ENCODE data around the gene P2RX3.
"Not testable (repeated sequence)": the region's sequence is repeated elsewhere in the genome, so short reads cannot be mapped to it uniquely, and the experiment has no call there.

P2RX3 gene

GRCh38 chr11:57399972-57400578 lies 61.9 kb downstream of the P2RX3 start:
- no peak for DNase-seq (ENCODE audit: low read depth in 2 of 2)

- DNase-seq (ENCODE audit: low read depth in 2 of 2) = no peak
Observed at GRCh38 chr11:57402188-57403002, 64.2 kb downstream of the P2RX3 start.

GRCh38 chr11:57403003-57403801 lies 65.0 kb downstream of the P2RX3 start:
- DNase-seq (ENCODE audit: low read depth in 2 of 2) = not testable (repeated sequence)

GRCh38 chr11:57403802-57404147 lies 65.6 kb downstream of the P2RX3 start:
- DNase-seq (ENCODE audit: low read depth in 2 of 2) = no peak

GRCh38 chr11:57405271-57405860 lies 67.2 kb downstream of the P2RX3 start:
- no peak for DNase-seq (ENCODE audit: low read depth in 2 of 2)

GRCh38 chr11:57406337-57406904 lies 68.3 kb downstream of the P2RX3 start:
- DNase-seq (ENCODE audit: low read depth in 2 of 2) = peak; percentile 27 to 30

- no peak for DNase-seq (ENCODE audit: low read depth in 2 of 2)
Observed at GRCh38 chr11:57407010-57407920, 69.1 kb downstream of the P2RX3 start.

GRCh38 chr11:57407941-57408475 lies 69.9 kb downstream of the P2RX3 start:
- DNase-seq (ENCODE audit: low read depth in 2 of 2) = no peak

GRCh38 chr11:57408771-57409170 lies 70.6 kb downstream of the P2RX3 start:
- DNase-seq (ENCODE audit: low read depth in 2 of 2) = no peak

GRCh38 chr11:57409321-57410100 lies 71.4 kb downstream of the P2RX3 start:
- no peak for DNase-seq (ENCODE audit: low read depth in 2 of 2)

GRCh38 chr11:57410287-57410686 lies 72.1 kb downstream of the P2RX3 start:
- DNase-seq (ENCODE audit: low read depth in 2 of 2) = no peak

GRCh38 chr11:57413681-57414080 lies 75.5 kb downstream of the P2RX3 start:
- DNase-seq (ENCODE audit: low read depth in 2 of 2) = no peak

GRCh38 chr11:57414612-57415212 lies 76.6 kb downstream of the P2RX3 start:
- no peak for DNase-seq (ENCODE audit: low read depth in 2 of 2)

GRCh38 chr11:57416436-57416835 lies 78.3 kb downstream of the P2RX3 start:
- no peak for DNase-seq (ENCODE audit: low read depth in 2 of 2)

- DNase-seq (ENCODE audit: low read depth in 2 of 2) = no peak
Observed at GRCh38 chr11:57417056-57417455, 78.9 kb downstream of the P2RX3 start.

GRCh38 chr11:57418131-57418530 lies 80.0 kb downstream of the P2RX3 start:
- no peak for DNase-seq (ENCODE audit: low read depth in 2 of 2)

- DNase-seq (ENCODE audit: low read depth in 2 of 2) = no peak
Observed at GRCh38 chr11:57419146-57419545, 81.0 kb downstream of the P2RX3 start.

- DNase-seq (ENCODE audit: low read depth in 2 of 2) = no peak
Observed at GRCh38 chr11:57421066-57421465, 82.9 kb downstream of the P2RX3 start.

- DNase-seq (ENCODE audit: low read depth in 2 of 2) = no peak
Observed at GRCh38 chr11:57421805-57422204, 83.7 kb downstream of the P2RX3 start.
